ENCODE data around the gene ABHD1.

Gene ABHD1

DNA sequence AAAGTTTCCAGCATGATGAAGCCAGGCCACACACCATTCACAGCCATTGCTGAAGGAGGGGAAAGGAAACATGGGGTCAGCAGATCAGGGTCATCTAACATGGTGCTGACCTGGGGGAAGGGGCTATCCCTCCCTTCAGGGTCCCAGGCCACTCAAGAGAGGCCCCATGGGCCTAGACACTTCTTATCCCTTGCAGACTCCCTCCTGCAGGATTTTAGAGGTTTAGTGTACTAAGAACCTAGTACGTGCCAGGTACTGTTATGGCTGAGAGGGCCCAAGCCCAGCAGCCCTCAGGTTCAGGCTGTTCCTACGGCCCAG is 28.2 kb upstream of the ABHD1 start:
- Histone ChIP-seq H3K4me3 (ENCODE audit: low read depth, low read length) (no peak overlapping the region), H3K36me3 (ENCODE audit: control insufficient read depth in 2 of 2, insufficient read depth in 1 of 2, low read length in 2 of 2) (peaks cover 0 to 53% of the 10 kb centered on the region in 2 experiments; a peak in 1 of 3 replicates), H3K9me3 (ENCODE audit: control insufficient read depth, insufficient read depth, low read depth, low read length) (no peaks in the 10 kb centered on the region), H3K27ac (ENCODE audit: extremely low read depth, low read depth, low read length) (0 out of 2 replicates have a peak overlapping the region, but pooled peaks have one; percentile 8), H3K4me1 (ENCODE audit: control insufficient read depth, insufficient read depth, low read length) (no peaks in the 10 kb centered on the region)
- TF ChIP-seq ZNF549 (tag by site-specific recombination; IDR thresholded peaks at IDR 0.05), result no peak
- TF ChIP-seq ZNF23 (tag by site-specific recombination; IDR thresholded peaks at IDR 0.05; ENCODE audit: borderline replicate concordance), result no peak
- no peak for TF ChIP-seq ZNF16 (tag by site-specific recombination; IDR thresholded peaks at IDR 0.05; ENCODE audit: low read depth)
- TF ChIP-seq ZXDB (tag by site-specific recombination; IDR thresholded peaks at IDR 0.05), result no peak
- TF ChIP-seq ZNF76 (tag by site-specific recombination; IDR thresholded peaks at IDR 0.05; ENCODE audit: borderline replicate concordance, low read depth), result no peak
- no peak for TF ChIP-seq ZNF529 (tag by site-specific recombination; IDR thresholded peaks at IDR 0.05; ENCODE audit: insufficient replicate concordance)
- TF ChIP-seq ZBTB8A (tag by site-specific recombination; IDR thresholded peaks at IDR 0.05), result no peak
- TF ChIP-seq, protein P1, sequence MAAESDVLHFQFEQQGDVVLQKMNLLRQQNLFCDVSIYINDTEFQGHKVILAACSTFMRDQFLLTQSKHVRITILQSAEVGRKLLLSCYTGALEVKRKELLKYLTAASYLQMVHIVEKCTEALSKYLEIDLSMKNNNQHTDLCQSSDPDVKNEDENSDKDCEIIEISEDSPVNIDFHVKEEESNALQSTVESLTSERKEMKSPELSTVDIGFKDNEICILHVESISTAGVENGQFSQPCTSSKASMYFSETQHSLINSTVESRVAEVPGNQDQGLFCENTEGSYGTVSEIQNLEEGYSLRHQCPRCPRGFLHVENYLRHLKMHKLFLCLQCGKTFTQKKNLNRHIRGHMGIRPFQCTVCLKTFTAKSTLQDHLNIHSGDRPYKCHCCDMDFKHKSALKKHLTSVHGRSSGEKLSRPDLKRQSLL (tag by site-specific recombination; IDR thresholded peaks at IDR 0.05), result no peak
- ChIA-PET POLR2A (interaction anchor here (1.2 to 1.3 kb wide), 2 partner anchors 8 to 10 kb away, joined by 3 to 5 read pairs; no protein-coding TSS in a partner anchor), CTCF (interaction anchor here (0.7 to 7.0 kb wide), 4 partner anchors 9 to 198 kb away, joined by 3 to 44 read pairs (median 10); partner anchors contain the start of genes ABHD1 and KHK)

DNA sequence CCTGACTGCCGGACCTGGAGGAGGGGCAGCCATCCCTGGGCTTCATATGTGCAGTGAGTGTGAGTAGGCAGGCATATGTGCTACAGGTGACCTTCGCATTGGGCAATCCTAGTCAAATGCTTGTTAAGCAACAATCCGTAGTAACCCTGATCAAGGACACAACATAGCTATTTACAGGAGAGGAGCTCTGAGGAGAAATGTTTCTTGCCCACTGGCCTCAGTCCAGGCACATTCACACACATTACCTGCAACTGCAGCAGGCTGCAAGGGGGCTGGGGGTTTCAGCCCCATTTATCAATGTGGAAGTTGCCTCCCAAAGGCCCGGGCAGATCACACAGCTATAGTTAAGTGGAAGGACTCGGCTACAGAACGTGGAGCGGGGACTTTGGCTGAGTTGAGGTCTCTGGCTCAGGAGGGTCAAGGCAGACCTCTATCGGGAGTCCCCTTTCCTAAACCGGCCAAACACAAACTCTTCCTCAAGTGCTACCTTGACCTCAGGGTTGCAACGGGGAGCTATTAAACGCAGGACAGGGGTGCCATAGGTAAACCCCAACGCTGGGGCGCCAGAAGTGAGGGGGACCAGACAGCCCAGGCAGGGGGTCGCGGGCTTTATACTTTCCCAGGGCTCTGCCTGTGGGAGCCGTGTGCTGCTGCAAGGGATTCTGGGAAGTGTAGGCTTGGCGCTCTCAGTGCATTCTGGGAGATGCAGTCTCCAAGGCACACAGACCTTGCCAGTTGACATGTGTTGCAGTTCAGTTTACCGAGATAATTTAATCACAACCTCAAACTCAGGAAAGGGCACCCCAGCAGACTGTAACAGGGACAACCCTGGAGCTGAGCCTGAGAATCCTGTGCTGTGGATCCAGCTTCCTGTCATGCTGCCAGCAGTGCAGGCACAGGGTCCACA is 27.6 kb upstream of the ABHD1 start:
- CTCF ChIA-PET, result interaction anchor here (0.6 to 7.0 kb wide), 12 partner anchors 9 to 250 kb away, joined by 3 to 44 read pairs (median 4); partner anchors contain the start of genes ABHD1 and KHK
- Histone ChIP-seq H3K9me3 (ENCODE audit: control insufficient read depth, insufficient read depth, low read depth, low read length) (no peaks in the 10 kb centered on the region), H3K4me1 (ENCODE audit: control insufficient read depth, insufficient read depth, low read length) (no peaks in the 10 kb centered on the region), H3K27ac (ENCODE audit: extremely low read depth, low read depth, low read length) (0 out of 2 replicates have a peak overlapping the region, but pooled peaks have one; percentile 8), H3K36me3 (ENCODE audit: control insufficient read depth in 2 of 2, insufficient read depth in 1 of 2, low read length in 2 of 2) (peaks cover 0 to 54% of the 10 kb centered on the region in 2 experiments; a peak in 1 of 3 replicates), H3K4me3 (ENCODE audit: low read depth, low read length) (no peak overlapping the region)
- POLR2A ChIA-PET, result interaction anchor here (1.2 to 1.7 kb wide), 4 partner anchors 9 to 45 kb away, joined by 3 to 7 read pairs (median 4); partner anchors contain the start of gene PREB
- TF ChIP-seq GLIS1 (tag by site-specific recombination; IDR thresholded peaks at IDR 0.05) (peak; percentile 30; the same call in 1 of the 2 replicates), ZNF184 (tag by site-specific recombination; IDR thresholded peaks at IDR 0.05) (no peak), ZIC2 (tag by site-specific recombination; IDR thresholded peaks at IDR 0.05) (0 out of 2 replicates have a peak, but pooled peaks have one; percentile 11), ZNF335 (tag by site-specific recombination; conservative IDR thresholded peaks at IDR 0.05) (peak; percentile 66; the same call in 1 of the 2 replicates), ZNF623 (tag by site-specific recombination; IDR thresholded peaks at IDR 0.05) (no peak), ZBTB17 (tag by site-specific recombination; IDR thresholded peaks at IDR 0.05) (peak; percentile 63), ZNF76 (tag by site-specific recombination; IDR thresholded peaks at IDR 0.05; ENCODE audit: borderline replicate concordance, low read depth) (peak; percentile 93), SCRT1 (tag by site-specific recombination; IDR thresholded peaks at IDR 0.05; ENCODE audit: borderline replicate concordance) (0 out of 2 replicates have a peak, but pooled peaks have one; percentile 19), SCRT2 (tag by site-specific recombination; IDR thresholded peaks at IDR 0.05) (peak; percentile 94), ZBTB20 (tag by site-specific recombination; IDR thresholded peaks at IDR 0.05) (peak; percentile 66; the same call in 1 of the 2 replicates), GLIS2 (tag by site-specific recombination; IDR thresholded peaks at IDR 0.05) (0 out of 2 replicates have a peak, but pooled peaks have one; percentile 27)
- TF ChIP-seq, protein P2, sequence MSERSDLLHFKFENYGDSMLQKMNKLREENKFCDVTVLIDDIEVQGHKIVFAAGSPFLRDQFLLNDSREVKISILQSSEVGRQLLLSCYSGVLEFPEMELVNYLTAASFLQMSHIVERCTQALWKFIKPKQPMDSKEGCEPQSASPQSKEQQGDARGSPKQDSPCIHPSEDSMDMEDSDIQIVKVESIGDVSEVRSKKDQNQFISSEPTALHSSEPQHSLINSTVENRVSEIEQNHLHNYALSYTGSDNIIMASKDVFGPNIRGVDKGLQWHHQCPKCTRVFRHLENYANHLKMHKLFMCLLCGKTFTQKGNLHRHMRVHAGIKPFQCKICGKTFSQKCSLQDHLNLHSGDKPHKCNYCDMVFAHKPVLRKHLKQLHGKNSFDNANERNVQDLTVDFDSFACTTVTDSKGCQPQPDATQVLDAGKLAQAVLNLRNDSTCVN (tag by site-specific recombination; optimal IDR thresholded peaks at IDR 0.05), result no peak

Data from HEK293 (cell line).